Epidermal melanocyte (primary cell): ENCODE results near the gene GPR55.

Experiments
- DNase-seq: peaks from one replicate; pipeline ENCODE4 v3.0.0; 2011; ENCODE audit warnings: low spot score; ENCODE audit not compliant: insufficient read length

The GPR55 gene

DNA sequence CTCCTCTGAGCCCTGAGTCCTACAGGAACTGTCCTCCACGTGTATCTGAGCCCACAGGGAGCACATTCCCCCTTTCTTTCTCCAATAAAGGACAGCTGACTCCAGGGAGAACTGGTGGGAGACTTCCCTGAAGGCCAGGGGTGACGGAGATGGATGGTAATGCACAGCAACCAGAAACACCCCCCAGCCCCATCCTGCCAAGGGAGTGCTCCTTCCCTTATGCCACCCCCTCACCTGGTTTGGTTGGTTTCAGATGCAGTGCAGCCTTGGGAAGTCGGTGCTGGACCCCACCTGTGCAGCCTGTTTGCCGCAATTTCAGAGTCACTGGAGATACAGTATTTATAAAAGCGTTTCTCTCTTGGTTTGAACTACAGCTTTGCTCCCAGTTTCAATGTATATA lies 24.0 kb downstream of the GPR55 start:
- no peak for DNase-seq

DNA sequence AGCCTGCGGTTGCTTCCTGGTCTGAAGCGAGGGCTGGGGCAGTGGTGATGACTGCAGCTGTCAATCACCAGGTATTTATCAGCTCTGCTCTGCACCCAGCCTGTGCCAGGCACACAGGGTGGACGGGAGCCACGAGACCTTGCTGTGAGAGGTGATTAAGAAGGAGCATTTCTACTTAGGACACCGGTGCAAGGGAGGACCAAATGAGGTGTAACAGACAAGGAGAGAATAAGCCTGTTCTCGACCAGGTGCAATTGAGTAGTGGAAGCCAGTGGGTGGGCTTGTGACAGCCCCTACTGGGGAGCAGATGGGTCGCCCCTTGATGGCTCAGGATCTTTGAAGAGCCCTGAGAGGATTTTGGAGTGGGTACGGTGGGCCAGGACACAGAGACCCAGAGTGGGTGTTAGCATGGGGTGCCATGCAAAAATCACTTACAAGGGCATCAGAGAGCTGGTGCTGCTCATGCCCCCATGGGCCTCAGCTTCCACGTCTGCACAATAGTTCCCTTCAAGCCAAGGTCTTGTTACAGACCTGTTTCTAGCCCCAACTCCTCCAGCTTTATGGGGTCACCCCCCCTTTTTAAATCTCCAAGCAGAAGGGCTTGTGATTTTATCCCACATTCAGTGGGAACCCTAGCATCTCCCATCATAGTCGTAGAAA lies 24.6 kb downstream of the GPR55 start:
- DNase-seq: no peak

DNA sequence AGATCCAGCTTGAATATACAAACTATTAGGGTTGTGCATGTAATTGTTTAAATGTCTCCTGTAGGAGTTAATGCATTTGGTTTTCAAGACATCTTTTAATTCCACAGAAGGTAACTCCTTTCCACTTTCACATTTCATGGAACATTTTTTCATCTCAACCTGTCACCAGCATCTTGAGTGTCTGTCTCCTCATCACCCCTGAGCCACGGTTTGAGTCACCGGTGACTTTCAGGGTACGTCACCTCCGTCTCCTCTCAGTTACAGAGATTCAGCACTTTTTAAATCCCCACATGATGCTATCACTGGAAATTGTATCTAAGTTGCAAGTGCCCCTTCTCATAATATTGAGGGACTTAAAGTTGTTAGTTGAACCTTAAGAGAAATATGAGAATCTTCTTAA lies 25.3 kb downstream of the GPR55 start:
- DNase-seq: no peak

DNA sequence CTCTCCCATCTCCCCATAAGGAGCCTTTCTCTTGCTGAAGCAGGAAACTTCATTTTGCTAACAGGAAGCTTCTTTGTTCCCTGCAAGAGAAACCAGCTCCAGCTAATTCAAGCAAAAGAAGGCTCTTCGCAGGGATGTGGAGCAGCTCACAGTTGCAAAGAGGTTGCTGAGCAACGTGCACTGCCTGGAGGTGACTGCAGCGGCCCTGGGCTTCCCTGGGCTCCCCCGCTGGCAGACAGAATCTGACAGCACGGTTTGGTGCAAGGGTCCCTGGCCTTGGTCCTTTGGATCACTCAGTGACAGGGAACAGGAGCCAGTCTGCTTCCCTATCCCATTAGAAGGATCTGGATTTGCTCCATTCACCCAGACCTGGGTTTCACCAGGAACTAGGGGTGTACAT lies 25.8 kb downstream of the GPR55 start:
- no peak for DNase-seq

DNA sequence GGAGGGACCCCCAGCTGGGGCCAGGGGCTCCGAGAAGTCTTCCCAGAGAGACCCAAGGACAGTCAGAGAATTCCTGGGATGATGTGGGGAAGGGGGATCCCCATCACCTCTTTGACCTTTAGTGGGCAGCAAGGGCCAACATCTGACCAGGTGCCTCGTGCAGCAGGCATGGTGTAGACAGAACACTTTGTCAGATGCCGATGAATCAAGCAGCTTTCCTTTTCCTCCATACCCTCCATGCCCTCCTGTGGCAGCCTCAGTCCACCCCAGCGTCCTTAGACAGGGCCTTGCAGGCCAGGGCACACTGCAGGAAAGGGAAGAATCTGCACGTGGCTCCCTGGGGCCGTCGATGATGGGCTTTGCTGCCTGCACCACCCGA lies 26.3 kb downstream of the GPR55 start:
- DNase-seq: no peak

DNA sequence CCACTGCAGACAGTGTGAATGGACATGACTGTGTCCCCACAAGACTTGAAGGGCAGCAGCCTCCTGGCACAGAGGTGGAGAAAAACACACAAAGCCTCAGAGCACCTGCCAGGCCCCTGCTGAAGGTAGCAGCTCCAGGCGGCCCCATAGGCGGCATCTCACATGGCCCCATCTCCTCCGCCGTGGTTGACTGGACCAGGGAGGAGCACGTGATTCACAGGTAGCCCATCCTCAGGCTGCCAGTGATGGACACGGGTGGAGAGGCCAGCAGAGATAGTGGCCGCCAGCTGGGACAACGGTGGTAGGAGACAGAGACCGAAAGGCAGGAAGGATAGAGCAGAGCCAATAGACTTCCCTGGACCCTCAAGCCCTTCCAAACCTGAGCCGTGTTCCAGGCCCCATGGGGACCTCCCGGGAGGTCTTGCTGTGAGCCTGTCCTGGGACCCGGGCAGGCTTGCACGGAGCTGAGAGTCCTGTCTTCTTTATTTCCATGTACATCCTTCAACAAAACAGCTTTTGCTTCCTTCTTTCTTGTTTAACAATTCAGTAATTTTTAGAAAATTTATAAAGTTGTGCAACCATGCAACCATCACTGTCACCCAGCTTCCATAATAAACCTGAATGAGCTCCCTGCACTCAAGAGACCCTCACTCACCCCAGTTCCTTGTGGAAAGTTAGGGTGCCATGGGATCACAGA lies 26.9 kb downstream of the GPR55 start:
- DNase-seq: no peak

DNA sequence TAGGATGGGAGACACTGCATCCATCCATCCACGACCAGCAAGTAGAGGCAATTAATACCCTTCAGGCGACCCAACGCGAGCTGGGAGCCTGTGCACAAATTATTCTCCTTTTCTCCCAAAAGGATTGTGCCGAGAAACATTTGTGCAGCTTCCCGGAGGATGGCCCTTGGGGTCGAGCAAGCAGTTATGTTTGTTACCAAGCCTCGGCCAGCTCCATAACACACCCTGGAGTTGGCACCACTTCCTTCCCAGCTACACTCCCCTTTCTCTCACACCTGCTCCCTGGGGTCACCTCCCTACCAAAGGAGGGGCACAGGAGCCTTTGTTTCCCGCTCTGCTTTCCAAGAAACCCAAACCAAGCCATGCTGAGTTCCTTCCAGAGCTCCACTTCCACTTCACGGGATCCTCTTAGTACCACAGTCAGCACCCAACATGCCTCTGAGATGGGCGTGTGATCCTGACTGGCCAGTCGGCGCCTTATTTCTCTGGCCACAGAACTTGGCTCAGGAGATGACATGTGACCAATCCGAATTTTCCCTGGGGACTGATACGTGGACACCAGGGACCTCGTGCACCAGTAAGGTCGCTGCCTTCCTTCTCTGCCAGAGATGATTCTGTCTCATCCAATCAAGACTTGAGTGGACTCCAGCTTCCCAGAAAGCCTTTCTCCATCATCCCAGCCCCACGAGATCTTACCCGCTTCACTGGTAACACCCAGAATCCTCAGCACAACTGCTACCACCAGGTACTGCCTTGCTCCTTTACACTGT lies 28.5 kb downstream of the GPR55 start:
- DNase-seq: no peak

DNA sequence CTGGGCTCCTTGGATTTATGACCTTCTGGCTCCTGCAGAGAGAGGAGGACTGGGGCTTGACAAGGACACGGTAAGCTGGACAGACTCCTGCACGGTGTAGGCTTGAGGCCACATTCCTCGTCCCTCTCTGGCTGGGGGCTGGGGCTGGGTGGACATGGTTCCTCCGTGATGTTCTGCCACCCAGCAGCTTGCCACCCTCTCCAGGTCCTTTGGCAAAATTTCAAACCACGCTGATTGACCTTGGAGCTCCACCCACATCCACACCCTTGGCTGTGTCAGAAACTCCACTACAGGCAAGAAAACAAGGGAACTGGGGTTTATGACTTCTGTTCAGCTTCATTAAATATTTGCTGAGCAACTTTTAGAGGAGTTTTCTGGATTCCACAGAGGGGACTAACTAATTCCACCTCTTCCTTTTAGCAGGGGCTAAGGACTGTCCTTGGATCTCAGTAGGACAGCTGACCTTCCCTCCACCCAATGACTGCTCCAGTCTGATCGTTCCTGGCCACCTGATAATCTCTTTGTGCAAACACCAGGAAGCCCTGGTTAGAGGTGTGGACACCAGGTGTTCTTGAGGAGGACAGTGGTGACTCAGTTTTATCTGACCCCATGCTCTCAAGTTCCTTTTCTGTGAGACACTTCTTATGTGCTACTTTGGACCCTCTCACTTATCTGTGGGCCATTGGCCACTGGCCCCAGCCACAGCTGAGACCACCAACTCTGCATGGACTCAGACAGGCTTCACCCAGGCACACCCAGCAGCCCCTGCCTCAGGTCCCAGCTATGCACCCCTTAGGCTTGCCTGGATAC lies 29.3 kb downstream of the GPR55 start:
- DNase-seq: no peak

DNA sequence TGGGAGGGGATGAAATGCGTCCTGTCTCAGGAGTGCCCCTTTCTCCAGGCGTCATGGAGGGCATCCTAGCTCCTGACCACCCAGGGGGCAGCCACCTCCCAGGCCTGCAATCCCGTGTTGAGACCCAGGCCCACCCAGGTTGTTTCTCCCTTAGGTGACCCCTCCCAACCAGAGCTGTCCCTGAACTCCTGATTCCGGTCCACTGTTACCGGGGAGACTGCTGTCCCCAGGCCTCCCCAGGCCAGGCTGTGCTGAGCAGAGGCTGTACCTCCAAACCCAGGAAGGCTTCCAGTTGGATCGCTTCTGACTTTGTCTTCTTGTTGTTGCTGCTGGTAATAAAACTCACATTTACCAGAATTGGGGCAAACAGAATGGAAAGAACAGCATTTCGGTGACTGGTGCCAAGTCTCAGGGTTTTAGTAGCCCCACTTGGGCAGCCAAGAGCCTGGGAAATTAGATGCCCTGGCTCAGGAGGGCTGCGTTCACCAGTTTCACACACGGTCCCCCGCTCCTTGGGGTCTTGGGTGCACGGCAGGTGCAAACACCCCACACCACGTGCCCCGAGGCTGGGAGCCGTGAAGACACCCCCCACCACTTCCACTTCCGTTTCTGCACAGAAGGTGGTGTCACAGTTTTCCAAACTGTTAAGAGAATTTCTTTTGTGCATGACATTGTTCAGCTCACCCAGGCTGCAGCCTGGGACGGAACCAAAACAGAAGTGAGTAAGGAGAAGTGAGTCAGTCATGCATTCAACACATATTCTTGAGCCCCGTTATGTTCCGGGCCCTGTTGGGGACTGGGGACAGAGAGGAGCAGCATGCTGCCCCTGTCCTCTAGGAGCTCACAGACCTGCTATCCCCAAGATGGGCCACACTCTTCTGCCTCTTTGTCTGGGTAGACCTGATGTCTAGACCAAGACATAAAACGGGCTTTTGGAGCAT lies 30.9 kb downstream of the GPR55 start:
- no peak for DNase-seq

DNA sequence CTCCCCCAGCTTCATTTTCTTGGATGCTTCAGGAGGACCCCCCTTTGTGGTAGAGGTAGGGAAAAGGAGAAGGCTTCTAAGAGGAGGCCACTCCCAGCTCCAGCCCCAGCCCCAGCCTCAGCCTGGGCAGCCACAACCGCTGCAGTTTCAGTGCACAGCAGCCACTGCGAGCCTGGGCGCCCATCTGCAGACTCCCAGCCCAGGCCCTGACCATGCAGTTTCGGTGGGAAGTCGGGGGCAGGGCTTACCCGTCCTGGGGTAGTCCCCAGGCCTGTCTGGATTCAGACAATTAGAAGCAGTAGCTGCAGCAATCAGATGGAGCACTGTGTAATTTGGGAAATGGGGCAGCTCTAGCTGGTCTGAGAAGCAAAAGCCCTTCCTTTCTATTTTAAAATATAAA lies 31.7 kb downstream of the GPR55 start:
- no peak for DNase-seq

DNA sequence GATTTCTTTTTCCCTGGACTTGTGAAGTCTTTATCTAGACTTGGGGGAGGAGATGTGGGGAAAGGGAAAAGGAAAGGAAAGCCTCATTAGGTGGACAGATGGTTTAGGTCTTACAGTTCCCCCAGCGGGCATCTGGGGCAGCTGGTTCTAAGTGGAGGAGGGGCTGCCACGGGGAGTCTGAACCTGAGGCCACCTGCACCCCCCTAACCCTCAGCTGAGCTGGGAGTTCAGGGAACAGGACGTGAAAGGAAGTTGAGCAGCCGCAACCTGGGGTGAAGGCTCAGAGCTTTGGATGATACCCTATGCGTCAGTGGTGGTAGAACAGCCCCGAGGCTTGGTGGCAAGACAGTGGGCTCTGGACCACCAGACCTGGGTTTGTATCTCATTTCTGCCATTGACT lies 33.5 kb downstream of the GPR55 start:
- no peak for DNase-seq

DNA sequence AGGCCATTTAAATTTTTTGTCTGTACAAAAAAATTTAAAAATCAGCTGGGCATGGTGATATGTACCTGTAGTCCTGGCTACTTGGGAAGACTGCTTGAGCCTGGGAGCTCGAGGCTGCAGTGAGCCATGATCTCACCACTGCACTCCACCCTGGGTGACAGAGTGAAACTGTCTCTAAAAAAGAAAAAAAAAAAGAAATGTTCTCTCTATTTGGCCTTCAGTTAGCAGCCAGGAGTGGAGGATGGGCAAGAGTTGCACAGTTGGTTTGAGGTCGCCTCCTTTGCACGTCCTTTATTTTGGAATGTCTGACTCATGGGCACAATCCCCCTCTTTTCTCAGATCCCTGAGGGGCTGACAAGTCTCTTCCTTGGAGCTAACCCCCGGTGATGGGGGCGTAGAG lies 34.0 kb downstream of the GPR55 start:
- no peak for DNase-seq

DNA sequence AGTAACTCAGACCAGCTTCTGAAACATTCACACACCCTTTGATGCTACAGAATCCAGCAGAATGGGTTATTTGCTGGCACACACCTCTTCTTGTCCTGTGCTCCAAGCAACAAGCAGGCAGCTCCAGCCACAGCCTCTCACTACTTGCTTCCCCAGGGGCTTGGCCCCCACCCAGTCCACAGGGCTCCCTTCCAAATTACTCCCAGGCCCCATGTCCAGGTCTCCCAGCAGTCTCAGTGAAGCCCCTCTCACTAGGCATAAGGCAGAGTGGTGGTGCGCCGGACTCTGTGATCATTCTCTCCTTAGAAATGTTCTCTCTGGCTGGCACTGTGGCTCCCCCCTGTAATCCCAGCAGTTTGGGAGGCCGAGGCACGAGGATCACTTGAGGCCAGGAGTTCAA lies 34.4 kb downstream of the GPR55 start:
- no peak for DNase-seq

DNA sequence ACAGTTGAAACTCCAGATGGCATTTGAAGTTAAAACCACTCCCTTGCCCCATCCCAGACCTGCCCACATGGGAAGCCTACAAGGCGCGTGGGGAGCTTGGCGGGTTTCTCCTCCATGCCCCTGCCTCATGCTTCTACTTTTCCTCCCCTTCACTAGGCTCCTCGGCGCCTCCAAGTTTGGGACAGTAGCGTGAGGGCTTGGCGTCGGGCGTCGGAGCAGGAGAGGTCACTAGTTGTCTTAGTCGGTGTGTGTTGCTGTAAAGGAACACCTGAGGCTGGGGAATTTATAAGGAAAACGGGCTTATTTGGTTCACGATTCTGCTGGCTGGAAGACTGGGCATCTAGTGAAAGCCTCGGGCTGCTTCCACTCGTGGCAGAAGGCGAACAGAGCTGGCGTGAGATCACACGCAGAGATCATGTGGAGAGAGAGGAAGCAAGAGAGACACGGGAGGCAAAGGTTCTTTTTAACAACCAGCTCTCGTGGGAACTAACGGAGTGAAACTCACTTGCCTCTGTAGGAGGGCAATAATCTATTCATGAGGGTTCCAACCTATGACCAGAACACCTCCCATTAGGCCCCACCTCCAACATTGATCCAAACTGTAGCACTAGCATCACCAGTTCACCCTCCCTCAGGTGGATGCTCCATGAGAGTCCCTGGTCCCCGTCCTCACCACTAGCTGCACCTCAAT lies 35.0 kb downstream of the GPR55 start:
- no peak for DNase-seq

DNA sequence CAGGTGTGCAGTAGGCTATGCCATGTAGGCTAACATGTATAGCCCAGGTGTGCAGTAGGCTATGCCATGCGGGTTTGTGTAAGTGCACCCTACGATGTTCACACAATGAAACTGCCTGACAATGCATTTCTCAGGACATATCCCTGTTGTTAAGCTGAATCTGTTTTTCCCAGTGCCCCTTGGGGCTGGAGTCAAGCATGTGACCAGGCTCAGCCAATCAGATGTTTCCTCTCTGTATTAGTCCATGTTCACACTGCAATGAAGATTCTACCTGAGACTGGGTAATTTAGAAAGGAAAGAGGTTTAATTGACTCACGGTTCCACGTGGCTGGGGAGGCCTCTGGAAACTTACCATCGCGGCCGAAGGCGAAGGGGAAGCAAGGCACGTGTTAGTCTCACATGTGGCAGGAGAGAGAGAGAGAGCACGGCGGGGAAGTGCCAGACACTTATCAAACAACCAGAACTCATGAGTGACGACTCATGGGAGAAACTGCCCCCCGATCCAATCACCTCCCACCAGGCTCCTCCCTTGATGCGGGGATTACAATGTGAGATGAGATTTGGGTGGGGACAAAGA lies 36.1 kb downstream of the GPR55 start:
- DNase-seq: no peak

DNA sequence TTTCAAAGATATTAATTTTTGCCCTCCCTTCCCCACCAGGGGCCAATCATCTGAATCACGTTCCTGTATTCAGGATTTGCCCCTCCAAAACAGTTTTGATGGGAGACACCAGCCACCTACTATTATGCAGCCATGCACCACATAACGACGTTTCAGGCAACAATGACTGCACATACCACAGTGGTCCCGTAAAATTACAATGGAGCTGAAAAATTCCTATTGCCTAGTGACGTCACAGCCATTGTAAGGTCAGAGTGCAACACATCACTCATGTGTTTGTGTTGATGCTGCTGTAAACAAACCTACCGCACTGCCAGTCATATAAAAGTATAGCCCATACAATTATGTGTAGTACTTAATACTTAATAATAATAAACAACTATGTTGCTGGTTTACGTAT lies 37.7 kb downstream of the GPR55 start:
- DNase-seq: no peak

DNA sequence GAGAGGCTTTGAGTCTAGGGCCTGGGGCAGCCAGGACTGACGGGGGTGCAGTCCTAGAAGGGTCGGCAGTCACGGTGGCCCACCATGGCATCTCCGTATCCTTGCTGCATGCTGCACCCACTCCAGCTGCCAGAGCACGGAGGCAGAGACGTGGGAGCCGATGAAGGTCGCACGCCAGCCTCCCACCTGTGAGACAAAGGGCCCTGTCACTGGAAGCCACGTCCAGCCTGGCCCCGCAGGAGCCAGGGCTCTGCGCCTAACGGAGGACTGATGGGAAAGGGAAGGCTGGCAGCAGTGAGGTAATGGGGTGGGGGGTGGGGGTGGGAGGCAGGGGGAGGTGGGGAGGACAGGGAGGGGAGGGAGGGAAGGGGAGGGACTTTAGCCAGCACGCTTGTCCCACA lies 38.4 kb downstream of the GPR55 start:
- DNase-seq: no peak

DNA sequence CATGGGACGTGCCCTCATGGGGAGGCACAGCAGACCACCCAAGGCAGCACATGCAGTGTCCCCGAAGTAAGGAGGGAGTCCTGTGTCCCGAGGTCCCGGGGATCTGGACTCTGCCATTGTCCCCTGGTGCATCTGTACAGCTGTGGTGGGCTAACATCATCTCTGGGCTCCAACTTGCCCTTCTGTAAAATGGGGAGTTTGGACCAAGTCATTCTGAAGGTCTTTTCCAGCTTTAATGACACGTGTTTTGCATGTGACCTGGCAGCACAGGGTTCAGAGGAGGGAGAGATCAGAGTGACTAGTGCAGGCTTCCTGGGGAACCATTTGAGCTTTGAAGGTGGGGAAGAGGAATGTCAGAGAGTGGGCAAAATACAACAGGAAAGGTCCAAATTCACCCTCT lies 38.8 kb downstream of the GPR55 start:
- DNase-seq: no peak

DNA sequence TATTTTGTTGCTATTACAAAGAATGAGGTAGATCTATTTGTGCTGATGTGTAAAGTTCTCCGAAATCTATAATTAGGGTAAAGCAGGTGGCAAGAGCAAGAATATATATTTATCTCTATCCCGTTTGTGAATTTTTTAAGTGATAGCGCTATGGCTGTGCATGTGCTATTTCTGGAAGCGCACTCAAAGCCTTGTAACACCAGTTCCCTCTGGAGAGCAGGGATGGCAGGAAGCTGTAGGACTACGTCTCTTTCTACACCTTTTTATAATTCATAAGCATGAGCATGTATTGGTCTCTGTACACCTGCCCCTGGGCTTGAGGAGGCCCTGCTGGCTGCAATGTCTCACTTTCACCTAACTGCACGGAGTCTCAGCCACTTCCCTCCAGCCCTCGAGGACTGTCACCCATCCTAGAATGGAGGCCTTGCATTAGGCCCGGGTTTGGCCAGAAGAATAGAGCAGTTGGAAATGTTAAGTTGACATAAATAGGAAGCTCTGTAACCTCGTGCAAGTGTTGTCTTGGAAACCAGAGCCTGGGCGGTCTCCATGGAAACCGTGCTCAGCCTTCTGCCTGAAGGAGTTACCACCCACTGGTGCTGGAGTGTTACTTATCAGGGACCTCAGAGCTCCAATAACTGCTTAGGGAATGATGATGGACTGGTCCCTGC lies 39.4 kb downstream of the GPR55 start:
- peak; percentile 88 for DNase-seq
